HG02852 (cell line): Measurements from ENCODE around the gene MYOZ1.
A peak's percentile ranks its signal among the peaks of the same experiment; 100 is the strongest.
"Not testable (repeated sequence)": the region's sequence is repeated elsewhere in the genome, so short reads cannot be mapped to it uniquely, and the experiment has no call there.

ENCODE experiments used
- ATAC-seq: cut with Tn5 transposase; IDR thresholded peaks from one replicate; pipeline ENCODE4 v1.9.1; 2021; ENCODE audit warnings: mild to moderate bottlenecking, moderate library complexity; ENCODE audit not compliant: unreplicated experiment

MYOZ1 gene

GRCh38 chr10:73647875-73648651 lies 6.8 kb upstream of the MYOZ1 start:
- no peak for ATAC-seq

- ATAC-seq: no peak
These were observed 6.1 kb upstream of the MYOZ1 start for GRCh38 chr10:73647211-73647874.

GRCh38 chr10:73646598-73647041 lies 5.3 kb upstream of the MYOZ1 start:
- ATAC-seq: no peak

GRCh38 chr10:73645251-73645650 lies 4.0 kb upstream of the MYOZ1 start:
- no peak for ATAC-seq

GRCh38 chr10:73644767-73645166 lies 3.5 kb upstream of the MYOZ1 start:
- no peak for ATAC-seq

- ATAC-seq: no peak
These were observed 2.9 kb upstream of the MYOZ1 start for GRCh38 chr10:73644015-73644743.

GRCh38 chr10:73643362-73643761 lies 2.1 kb upstream of the MYOZ1 start:
- ATAC-seq: no peak

- ATAC-seq: no peak
These were observed 2.0 kb downstream of the MYOZ1 start for GRCh38 chr10:73639286-73639685.

- no peak for ATAC-seq
These were observed 5.5 kb downstream of the MYOZ1 start for GRCh38 chr10:73635781-73636180.

- ATAC-seq: no peak
These were observed 6.9 kb downstream of the MYOZ1 start for GRCh38 chr10:73634421-73634820.

- ATAC-seq: no peak
These were observed 12.1 kb downstream of the MYOZ1 start for GRCh38 chr10:73629165-73629564.

GRCh38 chr10:73628405-73628804 lies 12.9 kb downstream of the MYOZ1 start:
- no peak for ATAC-seq

GRCh38 chr10:73627300-73627699 lies 14.0 kb downstream of the MYOZ1 start:
- ATAC-seq: no peak

GRCh38 chr10:73625884-73626752 lies 15.2 kb downstream of the MYOZ1 start:
- ATAC-seq: peak; percentile 98

GRCh38 chr10:73625004-73625883 lies 16.0 kb downstream of the MYOZ1 start:
- peak; percentile 43 for ATAC-seq

- no peak for ATAC-seq
These were observed 18.2 kb downstream of the MYOZ1 start for GRCh38 chr10:73623056-73623455.

- ATAC-seq: not testable (repeated sequence)
These were observed 20.3 kb downstream of the MYOZ1 start for GRCh38 chr10:73620974-73621373.

GRCh38 chr10:73617143-73617542 lies 24.1 kb downstream of the MYOZ1 start:
- ATAC-seq: not testable (repeated sequence)

- no peak for ATAC-seq
These were observed 26.6 kb downstream of the MYOZ1 start for GRCh38 chr10:73614720-73615119.

- no peak for ATAC-seq
These were observed 32.2 kb downstream of the MYOZ1 start for GRCh38 chr10:73609116-73609515.
